GM19455 (cell line): Measurements from ENCODE around the gene POLR3B.
"Not testable (repeated sequence)": the region's sequence is repeated elsewhere in the genome, so short reads cannot be mapped to it uniquely, and the experiment has no call there.

Experiments used
- ATAC-seq: cut with Tn5 transposase; IDR thresholded peaks from one replicate; pipeline ENCODE4 v1.9.1; 2021; ENCODE audit not compliant: unreplicated experiment

Gene POLR3B

DNA sequence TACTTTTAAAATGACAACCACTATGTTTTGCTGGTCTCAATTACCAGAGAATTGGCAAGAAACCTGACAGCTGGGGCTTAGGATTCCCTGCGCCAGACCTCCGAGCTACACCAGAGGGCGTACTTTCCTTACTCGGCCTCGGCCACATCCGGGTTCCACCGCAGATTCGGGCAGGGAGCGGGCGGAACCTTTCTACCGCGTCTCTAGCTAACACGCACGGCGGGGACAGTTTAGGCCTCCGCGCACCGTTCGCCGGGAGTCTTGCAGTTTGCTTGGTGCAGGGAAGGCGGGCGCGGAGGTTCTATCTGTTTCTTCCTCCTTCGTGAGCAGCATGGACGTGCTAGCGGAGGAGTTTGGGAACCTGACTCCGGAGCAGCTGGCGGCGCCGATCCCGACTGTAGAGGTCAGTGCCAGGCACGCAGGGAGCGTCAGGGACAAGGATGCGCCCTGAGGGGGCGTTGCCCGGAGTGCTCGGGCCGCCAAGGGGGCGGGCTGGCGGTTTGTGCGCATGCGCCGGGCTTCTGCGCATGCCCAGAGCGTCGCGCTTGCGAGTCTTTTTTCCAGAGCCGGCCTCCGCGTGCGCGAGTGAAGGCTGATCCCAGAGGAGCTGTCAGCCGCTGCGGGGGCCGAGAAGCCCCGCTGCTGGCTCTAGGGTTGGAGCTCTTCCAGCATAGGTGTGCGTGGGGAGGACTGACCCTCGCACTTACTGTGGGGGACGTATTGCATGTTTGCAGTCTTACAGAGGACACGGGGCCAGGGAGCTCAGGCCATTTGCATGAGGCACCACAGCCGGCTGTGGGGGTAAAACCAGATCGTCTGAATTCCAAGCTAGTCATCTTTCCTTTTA, at the start of gene POLR3B:
Gene POLR3B, plus strand, starts transcription at position 200 of the 847 bp plus-strand sequence. Its CDS starts 132 bp downstream, at position 332.
- ATAC-seq, result peak; percentile 91

GRCh38 chr12:106308121-106308520, 49.4 kb upstream of the POLR3B start:
- no peak for ATAC-seq

DNA sequence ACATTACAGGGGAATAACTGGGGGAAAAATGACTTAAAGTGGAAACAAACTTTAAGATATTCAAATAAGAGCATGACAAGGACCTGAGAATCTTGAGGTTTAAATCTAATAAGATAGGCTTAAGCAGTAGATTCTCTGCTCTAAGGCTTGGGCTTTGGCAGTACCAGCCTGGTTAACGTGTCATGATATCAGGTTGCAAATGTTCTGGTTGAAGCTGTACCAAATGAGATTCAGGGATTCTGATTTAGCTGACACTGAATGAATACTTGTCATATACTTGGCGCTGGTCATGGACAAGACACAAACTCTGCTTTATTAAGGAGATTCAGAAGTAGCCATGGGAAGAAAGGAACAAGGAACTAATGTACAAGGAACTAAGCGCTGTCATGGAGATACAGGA, 48.9 kb upstream of the POLR3B start:
- no peak for ATAC-seq

GRCh38 chr12:106309671-106310505, 47.7 kb upstream of the POLR3B start:
- ATAC-seq, result no peak

DNA sequence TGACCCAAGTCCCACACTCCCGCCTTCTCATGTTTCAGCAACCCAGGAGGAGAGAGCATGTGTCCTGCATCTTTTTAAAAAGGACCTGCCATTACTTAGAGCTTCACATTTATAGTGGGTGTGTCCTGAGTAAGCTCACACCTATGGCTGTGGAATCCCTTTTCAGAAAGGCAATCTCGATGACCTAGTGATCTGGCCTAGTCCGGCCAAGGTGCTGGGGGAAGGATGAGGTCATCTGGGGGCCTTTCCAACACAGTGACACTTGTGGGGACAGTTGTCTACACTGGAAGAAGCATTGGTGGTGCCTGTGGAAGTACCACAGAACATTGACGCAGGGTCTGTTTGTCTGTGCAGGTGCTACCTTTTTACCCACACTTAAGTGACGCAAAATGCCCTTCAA, 46.9 kb upstream of the POLR3B start:
- no peak for ATAC-seq

GRCh38 chr12:106311139-106311538, 46.4 kb upstream of the POLR3B start:
- no peak for ATAC-seq

DNA sequence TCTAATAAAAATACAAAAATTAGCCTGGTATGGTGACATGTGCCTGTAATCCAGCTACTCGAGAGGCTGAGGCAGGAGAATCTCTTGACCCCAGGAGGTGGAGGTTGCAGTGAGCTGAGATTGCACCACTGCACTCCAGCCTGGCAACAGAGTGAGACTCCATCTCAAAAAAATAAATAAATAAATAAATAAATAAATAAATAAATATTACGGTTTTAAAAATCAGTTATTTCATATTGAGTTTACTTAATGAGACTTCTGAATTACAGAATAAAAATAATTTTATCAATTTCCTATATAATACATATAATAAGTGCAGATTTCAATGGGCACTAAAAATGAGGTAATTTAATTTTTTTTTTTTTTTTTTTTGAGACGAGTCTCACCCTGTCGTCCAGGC, 44.1 kb upstream of the POLR3B start:
- not testable (repeated sequence) for ATAC-seq

GRCh38 chr12:106315523-106315922, 42.0 kb upstream of the POLR3B start:
- no peak for ATAC-seq

- no peak for ATAC-seq
Measured at GRCh38 chr12:106317406-106318082, 40.0 kb upstream of the POLR3B start.

GRCh38 chr12:106321139-106321850, 36.3 kb upstream of the POLR3B start:
- ATAC-seq, result no peak

DNA sequence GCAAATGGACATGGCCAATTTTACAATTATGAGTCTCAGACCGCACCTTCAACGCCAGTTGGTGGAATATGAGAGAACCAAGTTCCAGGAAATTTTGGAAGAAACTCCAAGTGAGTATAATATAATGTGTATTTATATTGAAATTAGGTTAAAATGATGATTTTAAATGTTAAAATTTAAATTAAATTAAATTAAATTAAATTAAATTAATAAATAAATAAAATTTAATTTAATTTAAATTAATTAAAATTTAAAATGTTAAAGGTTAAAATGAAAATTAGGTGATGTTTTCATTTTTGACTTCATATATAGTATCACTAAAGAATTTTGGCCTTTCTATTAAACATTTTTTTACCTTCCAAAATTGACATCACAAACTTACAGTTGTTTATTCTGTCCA, 34.0 kb upstream of the POLR3B start:
- ATAC-seq, result no peak

DNA sequence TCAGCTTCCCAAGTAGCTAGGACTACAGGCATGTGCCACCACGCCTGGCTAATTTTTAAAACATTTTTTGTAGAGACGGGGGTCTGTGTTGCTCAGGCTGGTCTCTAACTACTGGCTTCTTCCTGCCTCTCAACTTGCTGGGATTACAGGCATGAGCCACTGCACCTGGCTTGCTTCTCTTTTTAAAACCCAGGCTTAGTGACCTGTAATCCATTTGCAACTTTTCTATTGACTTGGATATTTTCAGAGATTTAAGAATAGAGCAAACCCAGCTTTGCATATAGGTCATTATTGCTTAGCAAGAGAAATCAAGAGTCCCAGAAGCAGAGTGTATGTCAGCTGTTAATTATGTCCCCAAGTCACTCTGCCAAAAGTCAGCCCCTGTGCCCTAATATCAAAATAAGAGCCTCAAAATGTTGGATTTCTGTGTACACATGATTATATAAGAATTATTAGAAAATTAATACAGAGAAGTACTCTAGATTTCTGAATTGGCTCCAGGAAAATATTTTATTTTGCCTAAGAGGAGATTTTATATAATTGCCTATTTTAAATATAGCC, 30.2 kb upstream of the POLR3B start:
- ATAC-seq, result no peak

GRCh38 chr12:106328735-106329134, 28.8 kb upstream of the POLR3B start:
- no peak for ATAC-seq

GRCh38 chr12:106329231-106329982, 28.1 kb upstream of the POLR3B start:
- no peak for ATAC-seq

DNA sequence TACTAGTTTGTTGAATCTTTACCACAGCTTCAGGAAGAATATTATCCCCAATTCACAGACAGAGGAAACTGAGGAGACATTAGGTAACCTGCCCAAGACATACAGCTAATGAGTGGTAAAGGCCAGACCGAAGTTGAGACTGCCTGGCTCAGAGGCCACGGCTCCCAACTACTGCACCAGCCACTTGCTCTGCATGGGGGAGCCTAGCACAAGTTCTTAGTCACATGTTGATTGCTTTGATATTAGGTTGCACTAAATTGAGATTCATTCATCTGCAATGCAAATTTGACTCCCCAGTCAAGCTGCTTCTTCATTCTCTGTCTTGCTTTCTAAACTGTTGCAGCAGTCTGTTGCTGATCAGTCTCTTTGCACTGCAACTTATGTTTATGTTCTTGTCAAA, 25.9 kb upstream of the POLR3B start:
- no peak for ATAC-seq

DNA sequence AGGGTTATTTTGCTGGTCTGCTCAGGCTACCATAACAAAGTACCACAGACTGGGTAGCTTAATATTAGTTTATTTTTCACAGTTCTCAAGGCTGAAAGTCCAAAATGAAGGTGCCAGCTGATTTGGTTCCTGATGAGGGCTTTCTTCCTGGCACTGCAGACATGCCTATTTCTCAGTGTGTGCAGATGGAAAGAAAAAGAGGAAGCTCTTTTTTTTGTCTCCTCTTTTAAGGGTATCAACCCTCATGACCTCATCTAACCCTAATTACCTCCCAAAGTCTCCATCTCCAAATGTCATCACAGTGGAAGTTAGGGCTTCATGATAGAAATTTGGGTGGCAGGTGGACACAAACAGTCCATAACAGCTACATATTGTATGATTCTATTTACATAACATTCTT, 25.0 kb upstream of the POLR3B start:
- no peak for ATAC-seq

- ATAC-seq, result no peak
Measured at GRCh38 chr12:106333010-106333409, 24.5 kb upstream of the POLR3B start.

GRCh38 chr12:106333756-106334155, 23.8 kb upstream of the POLR3B start:
- no peak for ATAC-seq

- no peak for ATAC-seq
Measured at GRCh38 chr12:106341086-106341877, 16.3 kb upstream of the POLR3B start.
